GM12875 (cell line): ENCODE data around the gene CCDC180.

ENCODE experiments used
- H3K4me3 ChIP-seq: one replicate; pipeline ENCODE4 v1.5.1; 2011; ENCODE audit warnings: low read depth, low read length, control low read depth
- CTCF ChIP-seq: IDR thresholded peaks from 2 replicates; pipeline ENCODE4 v1.5.1; 2011; ENCODE audit warnings: low read depth, mild to moderate bottlenecking, control low read depth, inconsistent platforms, low read length, moderate library complexity, borderline replicate concordance; ENCODE audit not compliant: insufficient read depth

Gene CCDC180

DNA sequence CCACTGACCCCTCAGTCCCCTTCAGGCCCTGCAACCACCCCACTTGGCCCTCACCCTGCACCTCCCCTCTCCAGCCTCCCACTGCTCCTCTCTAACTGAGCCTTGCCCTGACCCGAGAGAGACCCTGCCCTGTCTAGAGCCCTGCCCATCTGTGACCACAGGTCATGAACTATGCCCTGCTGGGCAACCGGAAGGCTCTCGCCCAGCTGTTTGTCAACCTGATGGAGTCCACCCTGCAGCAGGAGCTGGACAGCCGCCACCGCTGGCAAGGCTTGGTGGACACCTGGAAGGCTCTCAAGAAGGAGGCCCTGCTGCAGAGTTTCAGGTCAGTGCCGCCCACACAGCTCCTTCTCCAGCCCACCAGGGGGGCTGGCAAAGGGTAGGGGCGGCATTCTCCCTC is 9.4 kb downstream of the CCDC180 start:
- TF ChIP-seq CTCF: no peak
- no peak overlapping the region for H3K4me3 ChIP-seq

DNA sequence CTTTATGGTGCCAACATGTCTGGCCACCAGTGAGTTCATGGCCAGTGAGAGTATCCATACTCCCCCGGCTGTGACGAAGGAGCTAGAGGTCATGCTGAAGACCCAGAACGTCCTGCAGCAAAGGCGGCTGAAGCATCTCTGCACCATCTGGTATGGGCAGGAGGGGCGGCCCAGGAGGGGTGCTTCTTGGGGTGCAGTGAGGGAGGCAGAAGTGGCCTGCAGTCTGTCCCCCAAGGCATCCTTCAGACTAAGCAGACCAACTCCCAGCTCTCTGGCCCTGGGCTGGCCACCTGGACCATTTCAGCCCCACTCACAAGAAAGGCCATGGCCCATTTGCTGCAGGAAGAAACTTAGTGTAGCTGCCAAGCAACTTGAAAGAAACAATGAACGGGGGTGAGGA is 11.0 kb downstream of the CCDC180 start:
- no peak overlapping the region for H3K4me3 ChIP-seq
- no peak for TF ChIP-seq CTCF

- no peak overlapping the region for H3K4me3 ChIP-seq
Measured at GRCh38 chr9:97319395-97319794, 11.9 kb downstream of the CCDC180 start.

GRCh38 chr9:97320080-97320642 is 12.7 kb downstream of the CCDC180 start:
- H3K4me3 ChIP-seq: no peak overlapping the region
- TF ChIP-seq CTCF: no peak

More at GRCh38 chr9:97319395-97319794, 11.9 kb downstream of the CCDC180 start:
- no peak for TF ChIP-seq CTCF

DNA sequence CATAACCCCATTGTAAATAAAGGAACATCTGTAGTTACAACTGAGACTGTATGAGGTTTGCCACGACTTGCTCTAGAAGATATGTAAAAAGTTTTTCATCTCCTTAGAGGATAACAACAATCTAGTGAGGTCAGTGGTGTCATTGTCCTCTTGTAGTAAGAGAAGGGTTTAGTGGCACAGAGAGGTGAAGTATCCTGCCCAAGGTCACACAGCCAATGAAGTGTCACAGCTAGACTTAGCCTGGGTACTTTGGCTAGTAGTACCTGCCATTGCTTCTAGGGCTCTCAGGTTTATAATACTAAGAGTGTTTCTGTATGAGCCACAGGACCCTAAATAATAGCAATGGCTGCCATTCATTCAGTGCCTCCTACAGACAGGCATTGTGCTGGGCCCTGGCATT is 13.8 kb downstream of the CCDC180 start:
- TF ChIP-seq CTCF: no peak
- no peak overlapping the region for H3K4me3 ChIP-seq

GRCh38 chr9:97321691-97322090 is 14.2 kb downstream of the CCDC180 start:
- H3K4me3 ChIP-seq: no peak overlapping the region
- TF ChIP-seq CTCF: no peak

GRCh38 chr9:97322105-97322504 is 14.6 kb downstream of the CCDC180 start:
- no peak overlapping the region for H3K4me3 ChIP-seq
- no peak for TF ChIP-seq CTCF
